T-helper 1 cell treated with Interleukin-12 subunit alpha and Interleukin-12 subunit beta and Interleukin-4 antibody, amounts not matched to agents 30 μg/mL and 1 μg/mL, for 36 hours (primary cell): Measurements from ENCODE around the gene MSI2.

Source experiments
- H3K27ac Mint-ChIP-seq: one replicate; pipeline ENCODE4 v1.8.0; 2021; ENCODE audit warnings: mild to moderate bottlenecking, mixed read lengths
- H3K27me3 Mint-ChIP-seq: one replicate; pipeline ENCODE4 v1.8.0; 2021; ENCODE audit warnings: low read depth, mixed read lengths
- H3K36me3 Mint-ChIP-seq: one replicate; pipeline ENCODE4 v1.8.0; 2021; ENCODE audit warnings: low read depth, mixed read lengths
- H3K4me1 Mint-ChIP-seq: one replicate; pipeline ENCODE4 v1.8.0; 2021; ENCODE audit warnings: low read depth, mixed read lengths
- H3K4me3 Mint-ChIP-seq: one replicate; pipeline ENCODE4 v1.8.0; 2021; ENCODE audit warnings: mild to moderate bottlenecking, moderate library complexity, mixed read lengths
- H3K9me3 Mint-ChIP-seq: one replicate; pipeline ENCODE4 v1.8.0; 2021; ENCODE audit warnings: mixed read lengths

MSI2 gene

DNA sequence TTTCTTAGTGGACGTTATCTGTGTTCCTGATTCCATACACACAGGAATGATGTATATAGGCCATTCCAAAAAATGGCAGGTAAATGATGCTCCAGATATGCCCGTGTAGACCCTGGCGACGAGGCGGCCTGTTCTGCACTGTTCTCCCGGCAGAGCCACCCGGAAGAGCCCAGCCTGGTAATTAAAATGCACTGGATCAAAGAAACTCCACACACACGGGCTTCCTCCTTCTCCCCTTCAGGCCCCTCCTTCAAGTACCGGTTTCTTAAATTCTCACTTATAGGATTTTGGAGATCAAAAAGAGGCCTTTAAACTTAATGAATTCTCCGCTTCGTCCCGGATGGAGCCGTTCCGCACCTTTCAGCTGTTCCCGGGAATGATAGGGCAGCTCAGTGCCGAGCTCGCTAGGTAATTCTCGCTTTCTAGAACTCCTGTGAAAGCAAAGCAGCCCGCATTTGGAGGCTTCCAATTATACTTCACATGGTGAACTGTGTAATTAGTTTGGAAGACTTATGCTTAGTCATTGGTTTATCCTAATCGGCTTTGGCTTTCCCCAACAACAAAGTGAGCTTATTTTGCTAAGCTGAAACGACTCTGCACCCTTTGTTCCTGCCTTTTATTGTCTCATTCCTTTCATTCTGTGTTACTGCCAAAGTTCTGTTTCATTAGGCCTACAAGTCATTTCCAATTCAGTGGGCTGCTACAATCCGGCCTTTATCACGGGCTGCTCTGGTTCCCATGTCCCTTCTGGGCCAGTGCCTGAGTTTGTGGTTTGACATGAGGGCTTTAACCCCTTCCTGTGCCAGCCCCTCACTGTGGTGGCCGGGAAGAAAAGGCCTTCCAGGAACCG, 150.0 kb downstream of the MSI2 start:
- no peak overlapping the region for H3K4me3 Mint-ChIP-seq
- H3K36me3 Mint-ChIP-seq: peaks cover 20% of the 10 kb centered on the region
- H3K9me3 Mint-ChIP-seq: no peaks in the 10 kb centered on the region
- H3K27me3 Mint-ChIP-seq: no peaks in the 10 kb centered on the region
- H3K27ac Mint-ChIP-seq: peak overlapping the region; percentile 23
- peaks cover 37% of the 10 kb centered on the region for H3K4me1 Mint-ChIP-seq

DNA sequence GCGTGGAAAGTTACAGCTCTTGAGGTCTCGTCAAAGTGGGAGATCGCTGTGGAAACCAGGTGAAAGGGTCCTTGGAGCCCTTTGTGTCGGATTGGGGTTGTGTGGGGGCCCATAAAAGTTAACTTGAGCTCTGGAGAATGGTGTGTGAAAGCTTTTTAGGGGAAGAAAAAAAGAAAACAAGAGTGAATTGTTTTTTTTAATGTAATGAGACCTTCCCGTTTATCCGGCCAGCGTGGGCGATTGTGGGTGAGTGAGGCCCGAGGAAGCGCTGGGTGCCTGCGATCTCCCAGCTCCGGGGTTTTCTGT, 150.6 kb downstream of the MSI2 start:
- no peak overlapping the region for H3K4me3 Mint-ChIP-seq
- H3K36me3 Mint-ChIP-seq: peaks cover 18% of the 10 kb centered on the region
- H3K4me1 Mint-ChIP-seq: peaks cover 37% of the 10 kb centered on the region
- peak overlapping the region; percentile 23 for H3K27ac Mint-ChIP-seq
- H3K9me3 Mint-ChIP-seq: no peaks in the 10 kb centered on the region
- no peaks in the 10 kb centered on the region for H3K27me3 Mint-ChIP-seq

DNA sequence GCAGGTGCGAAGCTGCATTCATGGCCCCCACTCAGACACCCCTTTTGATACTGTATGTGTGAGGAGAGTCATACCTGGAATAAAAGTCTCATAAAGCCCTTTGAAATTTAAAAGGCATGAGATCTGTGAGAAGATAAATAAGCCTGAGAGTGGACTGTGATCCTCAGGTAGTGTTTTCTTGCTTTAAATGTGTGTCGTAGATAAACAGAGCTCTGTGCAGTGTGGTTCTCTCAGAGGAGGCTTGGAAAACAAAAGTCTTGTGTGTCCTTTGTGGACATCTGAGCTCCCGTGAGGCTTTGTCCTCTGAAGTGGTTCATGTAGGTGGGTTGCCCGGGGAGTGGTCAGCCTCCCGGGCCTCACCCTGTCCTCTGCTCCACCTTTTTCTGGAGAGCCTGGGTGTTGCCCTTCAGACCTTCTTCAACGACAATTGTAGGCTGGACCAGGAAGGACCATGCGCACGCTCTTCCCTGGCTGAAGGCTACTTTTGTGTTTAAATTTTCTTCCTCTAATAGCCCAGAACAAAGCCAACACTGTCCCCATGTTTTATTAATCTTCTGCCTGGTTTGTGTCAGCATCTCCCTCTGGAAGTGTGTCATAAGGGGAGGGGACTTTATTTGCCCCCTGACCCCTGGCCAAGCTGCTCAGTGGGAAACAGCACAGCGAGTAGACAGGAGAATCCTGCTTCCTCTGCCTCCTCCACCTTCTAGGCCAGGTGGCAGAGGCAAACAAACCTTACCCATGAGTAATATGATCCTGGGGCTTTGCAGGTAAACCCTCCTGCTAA, 151.2 kb downstream of the MSI2 start:
- H3K27me3 Mint-ChIP-seq: no peaks in the 10 kb centered on the region
- peaks cover 18% of the 10 kb centered on the region for H3K36me3 Mint-ChIP-seq
- no peak overlapping the region for H3K27ac Mint-ChIP-seq
- H3K4me3 Mint-ChIP-seq: no peak overlapping the region
- no peaks in the 10 kb centered on the region for H3K9me3 Mint-ChIP-seq
- peaks cover 37% of the 10 kb centered on the region for H3K4me1 Mint-ChIP-seq

DNA sequence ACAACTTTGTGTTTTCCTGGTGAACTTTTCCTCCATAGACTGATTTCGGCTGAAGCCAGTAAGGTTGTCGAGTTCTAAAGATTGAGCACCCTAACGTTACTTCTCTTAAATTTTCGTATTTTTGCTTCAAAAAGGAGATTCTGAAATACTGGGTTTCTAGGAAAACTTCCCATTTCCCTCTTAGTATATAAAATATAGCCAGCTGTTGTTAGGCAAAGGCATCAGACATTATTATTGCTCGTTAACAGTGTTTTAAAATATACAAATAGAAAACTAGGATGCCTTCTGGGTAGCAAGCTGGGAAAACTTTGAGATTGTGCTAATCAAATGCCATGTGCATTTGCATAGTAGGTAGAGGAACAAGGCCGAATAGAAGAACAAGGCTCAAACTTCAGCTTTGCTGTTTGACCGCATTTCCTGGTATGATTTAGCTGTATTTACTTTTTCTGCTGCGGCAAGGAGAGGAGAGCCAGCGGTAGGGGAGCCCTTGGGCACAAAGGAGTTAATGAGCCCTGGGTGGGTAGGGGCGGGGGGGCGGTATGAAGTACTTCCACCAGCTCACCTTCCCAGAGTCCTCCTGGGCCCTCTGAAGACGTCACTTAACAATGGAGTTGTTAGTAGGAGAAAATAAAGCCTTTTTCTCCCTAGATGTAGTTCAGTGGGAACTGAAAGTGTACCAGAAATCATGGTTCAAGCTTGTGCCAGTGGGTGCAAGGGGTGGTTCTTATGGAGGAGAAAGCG, 151.9 kb downstream of the MSI2 start:
- H3K4me1 Mint-ChIP-seq: peaks cover 37% of the 10 kb centered on the region
- H3K4me3 Mint-ChIP-seq: peak overlapping the region; percentile 13
- peaks cover 16% of the 10 kb centered on the region for H3K36me3 Mint-ChIP-seq
- H3K27me3 Mint-ChIP-seq: no peaks in the 10 kb centered on the region
- no peaks in the 10 kb centered on the region for H3K9me3 Mint-ChIP-seq
- peak overlapping the region; percentile 6 for H3K27ac Mint-ChIP-seq

DNA sequence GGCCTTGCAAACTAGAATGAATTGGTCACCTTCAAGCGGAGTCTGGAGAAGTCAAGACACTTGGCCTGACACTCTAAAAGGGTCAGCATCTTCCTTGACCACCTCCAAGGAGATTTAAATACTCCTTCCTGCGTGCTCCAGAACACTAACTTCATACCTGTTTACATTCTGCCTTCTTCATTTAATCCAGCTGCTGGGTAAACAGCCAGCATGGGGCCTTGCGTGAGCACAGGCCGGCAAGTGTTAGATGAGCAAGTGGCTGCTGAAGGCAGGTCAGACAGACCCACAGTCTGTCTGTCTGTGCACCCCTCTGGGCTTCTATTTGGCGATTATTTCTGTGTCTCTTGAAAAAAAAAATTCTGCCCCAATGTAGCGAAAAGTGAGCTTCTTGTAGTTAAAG, 153.8 kb downstream of the MSI2 start:
- H3K4me3 Mint-ChIP-seq: no peak overlapping the region
- H3K36me3 Mint-ChIP-seq: peaks cover 12% of the 10 kb centered on the region
- no peaks in the 10 kb centered on the region for H3K9me3 Mint-ChIP-seq
- H3K27ac Mint-ChIP-seq: no peak overlapping the region
- no peaks in the 10 kb centered on the region for H3K27me3 Mint-ChIP-seq
- H3K4me1 Mint-ChIP-seq: peaks cover 34% of the 10 kb centered on the region

DNA sequence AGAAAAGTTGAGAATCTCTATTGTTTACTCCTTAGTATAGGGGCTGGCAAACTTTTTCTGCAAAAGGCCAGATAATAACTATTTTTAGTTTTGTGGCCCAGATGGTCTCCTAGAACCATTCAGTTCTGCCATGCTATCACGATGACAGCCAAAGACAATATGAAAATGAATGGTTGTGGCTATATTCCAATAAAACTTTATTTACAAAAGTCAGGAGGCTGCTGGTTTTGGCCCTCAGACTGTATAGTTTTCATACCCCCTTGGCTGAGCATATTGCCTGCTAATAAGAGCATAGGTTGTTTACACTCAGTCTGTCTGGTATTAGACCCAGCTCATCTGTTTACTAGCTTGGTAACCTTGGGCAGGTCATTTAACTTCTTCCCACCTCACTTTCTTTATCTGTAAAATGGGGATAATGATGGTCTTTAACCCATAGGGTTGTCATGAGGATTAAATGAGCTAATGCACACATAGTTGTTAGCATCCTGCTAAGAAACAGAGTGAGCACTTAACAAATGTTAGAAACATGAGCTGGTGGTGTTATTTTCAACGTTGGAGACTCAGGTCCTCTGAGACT, 156.3 kb downstream of the MSI2 start:
- Mint-ChIP-seq H3K27me3 (no peaks in the 10 kb centered on the region), H3K27ac (no peak overlapping the region), H3K4me3 (no peak overlapping the region), H3K4me1 (peaks cover 31% of the 10 kb centered on the region), H3K9me3 (no peaks in the 10 kb centered on the region), H3K36me3 (peaks cover 5% of the 10 kb centered on the region)

DNA sequence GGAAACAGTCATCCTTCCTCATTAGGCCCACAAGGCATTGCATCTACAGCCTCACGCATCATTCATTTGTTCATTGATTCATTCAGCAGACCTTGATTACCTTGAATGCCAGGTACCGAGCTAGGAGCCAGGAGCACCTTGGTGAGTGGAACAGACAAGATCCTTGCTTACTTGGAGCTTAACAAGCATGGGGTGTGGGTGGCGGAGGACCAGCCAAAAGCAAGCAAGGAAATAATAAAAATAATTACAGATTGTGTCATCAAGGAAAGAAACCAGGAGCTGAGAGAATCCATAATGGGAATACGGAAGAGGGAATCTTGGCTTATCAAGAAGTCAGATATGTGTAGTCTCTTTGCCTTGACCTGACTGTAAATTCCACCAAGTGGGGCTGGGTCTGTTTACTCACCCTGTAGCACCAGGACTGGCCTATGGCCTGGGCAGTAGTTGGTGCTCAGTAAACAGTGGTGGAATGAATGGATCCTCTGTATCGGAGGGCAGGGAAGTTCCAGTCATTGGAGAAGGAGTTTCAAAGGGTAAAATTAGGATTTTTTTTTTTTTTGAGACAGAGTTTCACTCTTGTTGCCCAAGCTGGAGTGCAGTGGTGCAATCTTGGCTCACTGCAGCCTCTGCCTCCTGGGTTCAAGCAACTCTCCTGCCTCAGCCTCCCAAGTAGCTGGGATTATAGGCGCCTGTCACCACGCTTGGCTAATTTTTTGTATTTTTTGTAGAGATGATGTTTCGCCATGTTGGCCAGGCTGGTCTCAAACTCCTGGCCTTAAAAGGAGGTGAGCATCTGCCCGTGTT, 157.7 kb downstream of the MSI2 start:
- H3K4me3 Mint-ChIP-seq: no peak overlapping the region
- H3K4me1 Mint-ChIP-seq: peaks cover 24% of the 10 kb centered on the region
- peaks cover 5% of the 10 kb centered on the region for H3K36me3 Mint-ChIP-seq
- no peaks in the 10 kb centered on the region for H3K9me3 Mint-ChIP-seq
- H3K27me3 Mint-ChIP-seq: no peaks in the 10 kb centered on the region
- no peak overlapping the region for H3K27ac Mint-ChIP-seq

DNA sequence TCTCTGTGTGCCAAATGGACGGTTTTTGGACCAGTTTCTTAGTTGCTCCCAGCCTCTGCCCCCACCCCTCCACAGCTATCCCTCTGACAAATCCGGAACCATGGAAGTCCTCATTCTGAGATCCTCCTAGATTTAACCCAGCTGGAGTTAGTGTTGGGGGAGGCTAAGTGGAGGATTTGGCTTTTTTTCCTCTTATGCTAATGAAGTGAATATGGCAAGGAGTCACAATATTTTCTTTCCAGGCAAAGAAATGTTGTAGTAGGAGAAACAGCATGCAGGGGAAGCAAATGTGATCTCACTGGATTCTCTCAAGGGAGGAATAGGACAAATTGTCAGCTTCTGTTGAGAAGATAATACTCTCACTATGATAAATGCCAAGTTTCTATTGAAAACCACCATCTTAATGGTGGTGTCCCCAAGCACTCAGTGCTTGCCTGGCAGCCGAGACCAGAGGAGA, 159.5 kb downstream of the MSI2 start:
- H3K27ac Mint-ChIP-seq: no peak overlapping the region
- no peaks in the 10 kb centered on the region for H3K27me3 Mint-ChIP-seq
- no peak overlapping the region for H3K4me3 Mint-ChIP-seq
- peaks cover 20% of the 10 kb centered on the region for H3K4me1 Mint-ChIP-seq
- peaks cover 2% of the 10 kb centered on the region for H3K36me3 Mint-ChIP-seq
- no peaks in the 10 kb centered on the region for H3K9me3 Mint-ChIP-seq

DNA sequence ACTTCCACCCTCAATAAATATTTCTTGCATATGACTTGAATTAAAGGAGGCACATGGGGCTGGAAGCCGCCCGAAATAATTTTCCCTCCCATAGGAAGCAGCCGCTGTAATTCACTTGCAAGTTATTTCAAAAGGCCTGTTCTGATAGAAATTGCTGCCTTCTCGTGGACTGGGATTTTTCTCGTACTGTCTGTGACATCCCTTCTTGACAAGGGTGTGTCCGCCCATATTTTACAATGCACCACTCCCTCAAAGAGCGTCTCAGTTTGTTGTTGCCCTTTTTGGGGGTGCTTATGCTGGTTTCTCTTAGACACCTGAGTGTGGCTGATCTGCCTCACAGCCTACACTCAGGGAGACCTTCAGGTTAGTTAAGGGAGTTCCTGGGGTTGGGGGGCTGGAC, 160.0 kb downstream of the MSI2 start:
- Mint-ChIP-seq H3K9me3 (no peaks in the 10 kb centered on the region), H3K27me3 (no peaks in the 10 kb centered on the region), H3K4me3 (no peak overlapping the region), H3K4me1 (peaks cover 20% of the 10 kb centered on the region), H3K27ac (no peak overlapping the region), H3K36me3 (peaks cover 2% of the 10 kb centered on the region)

DNA sequence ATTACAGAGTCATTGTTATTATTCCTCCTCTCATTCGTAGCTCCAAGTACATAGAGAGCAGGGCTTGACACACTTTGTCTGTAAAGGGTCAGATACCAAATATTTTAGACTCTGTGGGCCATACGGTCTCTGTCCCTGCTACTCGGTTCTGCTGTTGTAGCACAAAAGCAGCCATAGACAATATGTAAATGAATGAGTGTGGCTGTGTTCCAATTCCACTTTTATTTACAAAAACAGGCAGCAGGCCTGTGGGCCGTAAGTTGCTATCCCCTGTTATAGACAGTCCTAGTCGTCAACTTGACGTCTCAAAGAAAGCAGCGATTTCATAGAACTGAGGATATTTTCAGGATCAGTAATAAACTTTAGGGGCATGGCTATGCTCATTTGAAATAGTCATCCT, 161.6 kb downstream of the MSI2 start:
- Mint-ChIP-seq H3K27ac (no peak overlapping the region), H3K36me3 (peaks cover 2% of the 10 kb centered on the region), H3K27me3 (no peaks in the 10 kb centered on the region), H3K4me1 (peaks cover 20% of the 10 kb centered on the region), H3K9me3 (no peaks in the 10 kb centered on the region), H3K4me3 (no peak overlapping the region)

DNA sequence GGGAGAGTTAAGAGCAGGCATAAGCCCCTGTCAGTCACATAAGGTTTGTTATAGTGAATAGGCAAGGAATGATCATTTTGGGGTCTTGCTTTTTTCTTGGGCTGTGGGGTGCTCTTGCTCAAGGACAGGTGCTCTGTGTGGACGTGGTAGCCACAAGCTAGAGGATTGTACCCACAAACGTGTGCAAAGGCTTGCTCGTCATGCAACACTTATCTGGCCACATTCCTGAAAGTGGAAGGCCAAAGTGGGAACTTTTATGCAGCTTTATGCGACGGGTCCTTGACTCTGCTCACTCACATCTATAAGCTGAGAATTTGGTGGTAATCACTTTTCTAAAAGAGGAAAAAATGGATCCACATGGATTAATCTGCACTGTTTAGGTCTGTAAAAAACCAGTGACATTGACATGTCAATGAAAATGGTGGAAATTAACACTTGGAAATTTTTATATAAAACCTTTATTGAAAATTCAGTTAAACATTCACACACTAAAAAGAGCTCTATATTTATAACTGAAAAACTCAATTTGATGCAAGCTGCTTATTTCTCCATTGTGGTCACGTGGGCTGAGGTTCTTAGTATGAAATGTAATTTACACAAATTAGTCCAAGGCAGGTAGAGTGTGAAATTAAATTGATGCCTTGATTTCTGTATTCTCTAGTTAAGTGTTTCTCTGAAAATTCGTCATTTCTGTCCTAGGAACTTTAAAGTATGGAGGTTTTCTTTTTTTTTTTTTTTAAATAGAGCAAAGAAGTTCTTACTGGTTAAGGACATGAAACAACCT, 162.3 kb downstream of the MSI2 start:
- Mint-ChIP-seq H3K4me3 (no peak overlapping the region), H3K4me1 (peaks cover 23% of the 10 kb centered on the region), H3K9me3 (no peaks in the 10 kb centered on the region), H3K27me3 (no peaks in the 10 kb centered on the region), H3K36me3 (peaks cover 2% of the 10 kb centered on the region), H3K27ac (no peak overlapping the region)

DNA sequence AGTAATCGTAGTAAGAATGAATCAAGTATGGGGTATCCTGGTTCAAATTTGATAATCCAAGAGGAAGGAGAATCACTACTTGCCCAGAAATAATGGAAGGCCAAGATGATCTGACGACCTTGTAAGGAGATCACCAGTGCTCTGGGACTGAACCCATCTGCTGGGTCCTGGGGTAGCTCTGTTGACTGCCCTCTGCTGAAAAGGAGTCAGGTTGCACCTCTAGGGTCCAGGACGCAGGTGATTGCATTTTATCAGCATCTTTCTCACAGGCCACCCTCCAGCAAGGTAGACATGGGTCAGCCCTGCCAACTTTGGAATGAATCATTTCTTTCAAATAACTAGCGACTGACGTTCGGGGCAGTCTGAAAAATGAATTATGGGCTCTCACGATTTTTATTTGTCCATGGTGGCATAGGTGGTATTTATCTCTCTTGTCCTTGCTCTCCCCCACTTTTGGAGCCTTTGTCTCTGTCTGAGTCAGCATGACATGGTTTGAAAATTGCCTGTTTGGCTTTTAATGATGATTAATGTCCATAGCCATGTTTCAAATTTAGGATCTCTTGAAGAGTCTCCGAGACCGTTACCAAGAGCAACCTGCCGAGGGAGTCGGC, 163.7 kb downstream of the MSI2 start:
- Mint-ChIP-seq H3K36me3 (peaks cover 2% of the 10 kb centered on the region), H3K27me3 (no peaks in the 10 kb centered on the region), H3K9me3 (no peaks in the 10 kb centered on the region), H3K27ac (no peak overlapping the region), H3K4me3 (no peak overlapping the region), H3K4me1 (peaks cover 30% of the 10 kb centered on the region)
